Measurements from ENCODE around the gene CNPPD1.
A peak's percentile ranks its signal among the peaks of the same experiment; 100 is the strongest.

Gene CNPPD1

DNA sequence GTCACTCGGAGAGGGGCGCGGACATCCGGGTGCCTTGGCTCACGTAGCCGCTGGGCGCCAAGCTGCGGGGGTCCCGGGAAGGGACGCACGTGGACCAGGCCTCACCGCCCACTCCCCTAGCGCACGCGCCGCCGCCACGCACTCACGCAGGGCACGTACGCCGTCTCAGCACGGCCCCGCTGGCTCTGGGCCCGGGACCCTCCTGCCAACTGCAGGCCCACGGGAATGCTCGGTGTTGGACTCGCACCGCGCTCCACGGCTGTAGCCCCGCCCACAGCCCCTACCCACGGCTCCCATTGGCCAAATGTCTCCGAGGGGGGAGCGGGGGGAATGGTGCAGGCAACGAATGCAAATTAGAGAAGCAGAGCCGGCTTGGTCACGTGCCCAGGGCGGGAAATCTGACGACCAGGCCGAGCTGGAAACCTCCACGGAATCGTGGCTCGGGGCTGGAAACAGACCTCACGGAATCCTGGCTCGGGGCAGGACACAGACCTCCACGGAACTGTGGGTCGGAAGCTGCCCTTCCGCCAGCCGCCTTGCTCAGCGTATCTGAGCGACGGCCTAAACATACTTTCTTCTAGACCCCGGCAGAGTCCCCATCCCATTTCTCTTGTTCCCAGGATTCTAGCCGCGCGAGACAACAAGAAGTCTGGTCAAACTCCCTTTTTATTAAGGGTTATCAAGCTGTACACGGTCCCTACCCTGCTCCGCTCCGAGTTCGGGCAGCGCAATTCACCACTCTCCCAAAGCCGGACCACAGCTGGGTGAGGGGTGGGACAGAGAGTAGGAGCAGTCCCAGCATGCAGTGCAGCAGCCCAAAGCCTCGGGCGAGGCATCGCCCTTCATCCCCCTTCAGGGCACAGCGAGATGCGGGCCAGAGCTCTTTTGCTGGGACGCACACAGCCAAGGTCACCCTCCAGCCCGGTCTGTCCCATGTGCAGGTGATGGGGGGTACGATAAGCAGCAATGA is 42.3 kb upstream of the CNPPD1 start, which contains the start of gene ABCB6:
ABCB6 (minus strand) TSS at position 227 of the 970 bp plus-strand sequence. CDS start 285 bp downstream, outside the sequence.
- DNase-seq (ENCODE audit: low read depth): peak; percentile 62
- H3K4me3 ChIP-seq (ENCODE audit: low read depth, low read length): peak within 1 kb of the TSS; percentile 86
- no peak for TF ChIP-seq CTCF (IDR thresholded peaks at IDR 0.05; ENCODE audit: low read depth, low read length, missing control alignments)

DNA sequence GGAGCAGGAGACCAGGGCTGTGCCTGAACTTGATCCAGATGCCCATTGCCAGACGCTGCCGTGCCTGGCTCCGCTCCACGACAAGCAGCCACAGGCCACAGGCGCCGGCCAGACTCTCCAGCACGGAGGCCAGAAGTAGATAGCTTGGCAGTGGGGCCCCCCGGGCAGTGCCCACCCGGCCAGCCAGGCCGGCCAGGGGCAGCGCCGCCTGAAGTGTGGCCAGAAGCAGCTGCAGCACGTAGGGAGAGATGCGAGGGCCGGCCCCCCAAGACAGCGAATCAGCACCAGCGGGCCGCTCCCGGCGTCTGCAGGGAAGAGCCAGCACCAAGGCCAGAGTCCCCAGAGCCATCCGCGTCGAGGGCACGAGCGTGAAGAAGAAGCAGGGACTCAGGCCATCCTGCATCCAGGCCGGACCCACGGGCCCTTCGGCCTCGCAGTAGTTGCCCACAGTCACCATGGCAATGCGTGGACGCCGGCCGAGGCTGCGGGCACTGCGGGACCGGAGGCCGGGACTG is 41.5 kb upstream of the CNPPD1 start:
- DNase-seq (ENCODE audit: low read depth): no peak
- TF ChIP-seq CTCF (IDR thresholded peaks at IDR 0.05; ENCODE audit: low read depth, low read length, missing control alignments): no peak
- peak overlapping the region; percentile 86 for H3K4me3 ChIP-seq (ENCODE audit: low read depth, low read length)

GRCh38 chr2:219216535-219216915 is 39.8 kb upstream of the CNPPD1 start:
- DNase-seq (ENCODE audit: low read depth): no peak
- H3K4me3 ChIP-seq (ENCODE audit: low read depth, low read length): no peak overlapping the region
- no peak for TF ChIP-seq CTCF (IDR thresholded peaks at IDR 0.05; ENCODE audit: low read depth, low read length, missing control alignments)

- DNase-seq (ENCODE audit: low read depth): no peak
- no peak overlapping the region for H3K4me3 ChIP-seq (ENCODE audit: low read depth, low read length)
Measured at GRCh38 chr2:219215871-219216534, 39.3 kb upstream of the CNPPD1 start.

DNA sequence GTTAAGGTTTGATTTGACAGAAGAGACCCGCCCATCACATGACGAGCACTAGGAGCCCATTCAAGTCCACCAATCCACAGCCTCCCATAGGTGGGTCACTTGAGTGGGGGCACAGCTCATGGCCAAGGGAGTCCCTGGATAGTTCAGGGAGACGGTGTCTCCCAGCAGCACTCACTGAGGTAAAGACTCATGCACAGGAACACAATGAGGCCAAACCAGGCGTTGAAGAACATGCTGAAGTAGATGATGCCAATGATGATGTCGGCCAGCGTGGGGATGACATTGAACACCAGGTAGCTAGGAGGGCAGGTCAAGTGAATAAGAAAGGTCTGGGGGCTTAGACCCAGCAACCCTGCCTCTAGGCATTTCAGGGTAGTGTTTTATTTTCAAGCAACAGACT is 38.1 kb upstream of the CNPPD1 start:
- no peak overlapping the region for H3K4me3 ChIP-seq (ENCODE audit: low read depth, low read length)
- no peak for DNase-seq (ENCODE audit: low read depth)
- TF ChIP-seq CTCF (IDR thresholded peaks at IDR 0.05; ENCODE audit: low read depth, low read length, missing control alignments): no peak

More at GRCh38 chr2:219215871-219216534, 39.3 kb upstream of the CNPPD1 start:
- TF ChIP-seq CTCF (IDR thresholded peaks at IDR 0.05; ENCODE audit: low read depth, low read length, missing control alignments): no peak

DNA sequence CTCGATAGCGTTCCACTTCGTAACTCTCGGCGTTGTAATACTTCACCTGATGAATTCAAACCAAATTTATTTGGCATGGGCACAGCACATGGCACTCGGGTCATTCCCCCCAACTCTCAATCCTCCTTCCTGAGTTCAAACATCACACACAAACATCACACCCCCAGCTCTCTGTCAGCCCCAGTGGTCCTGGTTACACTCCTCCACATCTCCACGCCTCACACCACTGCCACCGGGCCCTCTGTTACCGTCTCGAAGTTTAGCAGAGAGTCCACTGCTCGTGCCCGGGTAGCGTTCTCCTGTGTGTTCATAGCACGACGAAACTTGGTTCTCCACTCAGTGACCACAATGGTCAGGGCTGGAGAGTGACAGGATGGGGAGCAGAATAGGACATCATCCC is 37.4 kb upstream of the CNPPD1 start:
- H3K4me3 ChIP-seq (ENCODE audit: low read depth, low read length): no peak overlapping the region
- TF ChIP-seq CTCF (IDR thresholded peaks at IDR 0.05; ENCODE audit: low read depth, low read length, missing control alignments): no peak
- DNase-seq (ENCODE audit: low read depth): no peak

Data from GM12864 (cell line).